Activated CD4-positive, alpha-beta T cell treated with anti-CD3 and anti-CD28 coated beads, Interleukin-2, amount 50 U/mL, for 1 hour (primary cell): ENCODE measurements around the gene FAM3B.

Experiments used
- DNase-seq: peaks from one replicate; pipeline ENCODE4 v3.0.0-alpha.2; 2020

Gene FAM3B

GRCh38 chr21:41369105-41369919, 52.7 kb downstream of the FAM3B start:
- peak; percentile 25 for DNase-seq

GRCh38 chr21:41369920-41370839, 53.6 kb downstream of the FAM3B start:
- DNase-seq = peak; percentile 26

- no peak for DNase-seq
Measured at GRCh38 chr21:41370840-41371684, 54.5 kb downstream of the FAM3B start.

- DNase-seq = no peak
Measured at GRCh38 chr21:41371685-41372030, 55.1 kb downstream of the FAM3B start.

- DNase-seq = no peak
Measured at GRCh38 chr21:41373253-41373652, 56.7 kb downstream of the FAM3B start.

- DNase-seq = no peak
Measured at GRCh38 chr21:41373763-41374162, 57.2 kb downstream of the FAM3B start.

GRCh38 chr21:41374177-41374712, 57.6 kb downstream of the FAM3B start:
- DNase-seq = no peak

GRCh38 chr21:41374867-41375533, 58.4 kb downstream of the FAM3B start:
- no peak for DNase-seq

- no peak for DNase-seq
Measured at GRCh38 chr21:41375875-41376274, 59.3 kb downstream of the FAM3B start.

- no peak for DNase-seq
Measured at GRCh38 chr21:41377715-41378114, 61.1 kb downstream of the FAM3B start.

GRCh38 chr21:41378849-41379248, 62.2 kb downstream of the FAM3B start:
- no peak for DNase-seq

- no peak for DNase-seq
Measured at GRCh38 chr21:41379901-41380300, 63.3 kb downstream of the FAM3B start.

- no peak for DNase-seq
Measured at GRCh38 chr21:41381731-41382130, 65.1 kb downstream of the FAM3B start.

- DNase-seq = no peak
Measured at GRCh38 chr21:41387042-41387819, 70.6 kb downstream of the FAM3B start.

- DNase-seq = no peak
Measured at GRCh38 chr21:41387824-41388223, 71.2 kb downstream of the FAM3B start.

GRCh38 chr21:41388259-41388658, 71.7 kb downstream of the FAM3B start:
- DNase-seq = no peak

- no peak for DNase-seq
Measured at GRCh38 chr21:41390043-41390639, 73.5 kb downstream of the FAM3B start.

- no peak for DNase-seq
Measured at GRCh38 chr21:41393876-41394465, 77.4 kb downstream of the FAM3B start.

GRCh38 chr21:41396558-41397075, 80.0 kb downstream of the FAM3B start:
- DNase-seq = no peak

- DNase-seq = no peak
Measured at GRCh38 chr21:41397471-41397891, 80.9 kb downstream of the FAM3B start.
